GM19351 (cell line): Measurements from ENCODE around the gene FMNL3.
"Not testable (repeated sequence)": the region's sequence is repeated elsewhere in the genome, so short reads cannot be mapped to it uniquely, and the experiment has no call there.

Experiments used
- ATAC-seq: cut with Tn5 transposase; IDR thresholded peaks from one replicate; pipeline ENCODE4 v1.9.1; 2021; ENCODE audit warnings: mild to moderate bottlenecking, moderate library complexity; ENCODE audit not compliant: unreplicated experiment

FMNL3 gene

GRCh38 chr12:49707128-49707811 lies at the start of gene FMNL3:
FMNL3 (minus strand) TSS chr12:49707405; CDS start chr12:49707180, 225 bp downstream.
- peak; percentile 82 for ATAC-seq

- no peak for ATAC-seq
Observed at GRCh38 chr12:49750996-49751393, 43.8 kb upstream of the FMNL3 start.

GRCh38 chr12:49750027-49750995 lies 43.1 kb upstream of the FMNL3 start:
- ATAC-seq: peak; percentile 68

GRCh38 chr12:49748800-49749199 lies 41.6 kb upstream of the FMNL3 start:
- no peak for ATAC-seq

GRCh38 chr12:49748306-49748705 lies 41.1 kb upstream of the FMNL3 start:
- ATAC-seq: no peak

- no peak for ATAC-seq
Observed at GRCh38 chr12:49744363-49744885, 37.2 kb upstream of the FMNL3 start.

GRCh38 chr12:49741882-49742620 lies 34.8 kb upstream of the FMNL3 start:
- peak; percentile 64 for ATAC-seq

GRCh38 chr12:49740930-49741881 lies 34.0 kb upstream of the FMNL3 start, which contains the start of gene TMBIM6:
TMBIM6 (plus strand) TSS chr12:49741557; CDS start chr12:49752494, 10,937 bp downstream.
- peak; percentile 90 for ATAC-seq

GRCh38 chr12:49740277-49740676 lies 33.1 kb upstream of the FMNL3 start:
- ATAC-seq: not testable (repeated sequence)

GRCh38 chr12:49738721-49739120 lies 31.5 kb upstream of the FMNL3 start:
- ATAC-seq: not testable (repeated sequence)

GRCh38 chr12:49734900-49735299 lies 27.7 kb upstream of the FMNL3 start:
- not testable (repeated sequence) for ATAC-seq

GRCh38 chr12:49733219-49734017 lies 26.2 kb upstream of the FMNL3 start:
- ATAC-seq: no peak

GRCh38 chr12:49730568-49731101 lies 23.4 kb upstream of the FMNL3 start:
- no peak for ATAC-seq

- ATAC-seq: no peak
Observed at GRCh38 chr12:49730050-49730449, 22.8 kb upstream of the FMNL3 start.

- no peak for ATAC-seq
Observed at GRCh38 chr12:49728446-49728845, 21.2 kb upstream of the FMNL3 start.

- not testable (repeated sequence) for ATAC-seq
Observed at GRCh38 chr12:49721355-49721754, 14.2 kb upstream of the FMNL3 start.

- no peak for ATAC-seq
Observed at GRCh38 chr12:49720214-49720613, 13.0 kb upstream of the FMNL3 start.

GRCh38 chr12:49717800-49718199 lies 10.6 kb upstream of the FMNL3 start:
- not testable (repeated sequence) for ATAC-seq

GRCh38 chr12:49716553-49716952 lies 9.3 kb upstream of the FMNL3 start:
- peak; percentile 77 for ATAC-seq
